ENCODE measurements around the gene HOXB6.

DNA sequence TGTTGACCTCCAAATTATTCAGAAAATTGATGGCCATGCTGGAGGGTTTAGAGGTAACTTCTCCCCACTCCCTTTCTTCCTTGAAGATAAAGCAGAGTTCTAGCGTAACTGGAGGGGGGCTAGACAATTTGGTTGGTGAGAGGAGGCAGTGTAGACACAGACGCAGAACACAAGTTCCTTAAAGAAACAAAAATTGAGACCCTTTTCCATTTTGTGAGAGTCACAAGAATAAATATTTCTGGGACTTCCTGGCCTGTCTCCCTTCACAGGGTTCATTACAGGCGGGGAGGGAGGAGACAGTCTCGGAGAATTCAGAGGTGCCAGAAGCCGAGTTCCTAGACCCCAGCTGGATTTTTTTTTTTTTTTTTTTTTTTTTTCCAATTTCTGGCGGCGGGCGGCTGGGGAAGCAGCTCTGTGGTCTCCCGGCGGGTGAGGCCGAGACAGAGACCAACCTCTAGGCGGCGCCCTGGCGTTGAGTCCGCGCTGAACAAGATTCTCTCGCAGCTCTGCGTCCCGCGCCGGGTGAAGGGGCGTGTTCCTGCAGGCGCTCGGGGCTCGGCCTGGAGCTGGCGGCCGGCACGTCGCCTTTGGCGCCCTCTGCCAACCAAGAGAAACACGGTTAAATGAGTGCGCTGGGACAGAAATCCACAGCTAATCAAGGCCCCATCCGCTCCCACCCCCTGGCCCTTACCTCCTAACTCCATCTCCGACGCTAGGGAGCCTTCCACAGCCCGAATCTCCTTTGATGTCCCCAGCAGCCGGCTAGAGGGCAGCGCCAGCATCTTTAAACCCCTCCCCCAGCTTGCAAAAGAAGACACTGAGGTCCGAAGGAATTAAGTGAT lies 31.6 kb upstream of the HOXB6 start:
- TF ChIP-seq, protein P1, sequence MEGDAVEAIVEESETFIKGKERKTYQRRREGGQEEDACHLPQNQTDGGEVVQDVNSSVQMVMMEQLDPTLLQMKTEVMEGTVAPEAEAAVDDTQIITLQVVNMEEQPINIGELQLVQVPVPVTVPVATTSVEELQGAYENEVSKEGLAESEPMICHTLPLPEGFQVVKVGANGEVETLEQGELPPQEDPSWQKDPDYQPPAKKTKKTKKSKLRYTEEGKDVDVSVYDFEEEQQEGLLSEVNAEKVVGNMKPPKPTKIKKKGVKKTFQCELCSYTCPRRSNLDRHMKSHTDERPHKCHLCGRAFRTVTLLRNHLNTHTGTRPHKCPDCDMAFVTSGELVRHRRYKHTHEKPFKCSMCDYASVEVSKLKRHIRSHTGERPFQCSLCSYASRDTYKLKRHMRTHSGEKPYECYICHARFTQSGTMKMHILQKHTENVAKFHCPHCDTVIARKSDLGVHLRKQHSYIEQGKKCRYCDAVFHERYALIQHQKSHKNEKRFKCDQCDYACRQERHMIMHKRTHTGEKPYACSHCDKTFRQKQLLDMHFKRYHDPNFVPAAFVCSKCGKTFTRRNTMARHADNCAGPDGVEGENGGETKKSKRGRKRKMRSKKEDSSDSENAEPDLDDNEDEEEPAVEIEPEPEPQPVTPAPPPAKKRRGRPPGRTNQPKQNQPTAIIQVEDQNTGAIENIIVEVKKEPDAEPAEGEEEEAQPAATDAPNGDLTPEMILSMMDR (IDR thresholded peaks at IDR 0.05) = peak; percentile 93
- no peak for TF ChIP-seq JUNB (IDR thresholded peaks at IDR 0.05)
- no peak for TF ChIP-seq POLR2A (IDR thresholded peaks at IDR 0.05; ENCODE audit: low read length)
- TF ChIP-seq, protein P2, sequence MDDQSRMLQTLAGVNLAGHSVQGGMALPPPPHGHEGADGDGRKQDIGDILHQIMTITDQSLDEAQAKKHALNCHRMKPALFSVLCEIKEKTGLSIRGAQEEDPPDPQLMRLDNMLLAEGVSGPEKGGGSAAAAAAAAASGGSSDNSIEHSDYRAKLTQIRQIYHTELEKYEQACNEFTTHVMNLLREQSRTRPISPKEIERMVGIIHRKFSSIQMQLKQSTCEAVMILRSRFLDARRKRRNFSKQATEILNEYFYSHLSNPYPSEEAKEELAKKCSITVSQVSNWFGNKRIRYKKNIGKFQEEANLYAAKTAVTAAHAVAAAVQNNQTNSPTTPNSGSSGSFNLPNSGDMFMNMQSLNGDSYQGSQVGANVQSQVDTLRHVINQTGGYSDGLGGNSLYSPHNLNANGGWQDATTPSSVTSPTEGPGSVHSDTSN (IDR thresholded peaks at IDR 0.05) = no peak
- TF ChIP-seq FOSL2 (IDR thresholded peaks at IDR 0.05) = no peak
- no peak for TF ChIP-seq FOSL2 (CRISPR knock-in tag; IDR thresholded peaks at IDR 0.05)
- TF ChIP-seq CBX2 (IDR thresholded peaks at IDR 0.05; ENCODE audit: borderline replicate concordance, low read depth) = no peak
- TF ChIP-seq ESRRA (IDR thresholded peaks at IDR 0.05; ENCODE audit: borderline replicate concordance, low read length) = no peak
- TF ChIP-seq, protein P3, sequence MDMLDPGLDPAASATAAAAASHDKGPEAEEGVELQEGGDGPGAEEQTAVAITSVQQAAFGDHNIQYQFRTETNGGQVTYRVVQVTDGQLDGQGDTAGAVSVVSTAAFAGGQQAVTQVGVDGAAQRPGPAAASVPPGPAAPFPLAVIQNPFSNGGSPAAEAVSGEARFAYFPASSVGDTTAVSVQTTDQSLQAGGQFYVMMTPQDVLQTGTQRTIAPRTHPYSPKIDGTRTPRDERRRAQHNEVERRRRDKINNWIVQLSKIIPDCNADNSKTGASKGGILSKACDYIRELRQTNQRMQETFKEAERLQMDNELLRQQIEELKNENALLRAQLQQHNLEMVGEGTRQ (IDR thresholded peaks at IDR 0.05) = no peak
- TF ChIP-seq NR3C1 (IDR thresholded peaks at IDR 0.05) = no peak
- no peak for TF ChIP-seq EP300 (IDR thresholded peaks at IDR 0.05)
- TF ChIP-seq, protein P4, sequence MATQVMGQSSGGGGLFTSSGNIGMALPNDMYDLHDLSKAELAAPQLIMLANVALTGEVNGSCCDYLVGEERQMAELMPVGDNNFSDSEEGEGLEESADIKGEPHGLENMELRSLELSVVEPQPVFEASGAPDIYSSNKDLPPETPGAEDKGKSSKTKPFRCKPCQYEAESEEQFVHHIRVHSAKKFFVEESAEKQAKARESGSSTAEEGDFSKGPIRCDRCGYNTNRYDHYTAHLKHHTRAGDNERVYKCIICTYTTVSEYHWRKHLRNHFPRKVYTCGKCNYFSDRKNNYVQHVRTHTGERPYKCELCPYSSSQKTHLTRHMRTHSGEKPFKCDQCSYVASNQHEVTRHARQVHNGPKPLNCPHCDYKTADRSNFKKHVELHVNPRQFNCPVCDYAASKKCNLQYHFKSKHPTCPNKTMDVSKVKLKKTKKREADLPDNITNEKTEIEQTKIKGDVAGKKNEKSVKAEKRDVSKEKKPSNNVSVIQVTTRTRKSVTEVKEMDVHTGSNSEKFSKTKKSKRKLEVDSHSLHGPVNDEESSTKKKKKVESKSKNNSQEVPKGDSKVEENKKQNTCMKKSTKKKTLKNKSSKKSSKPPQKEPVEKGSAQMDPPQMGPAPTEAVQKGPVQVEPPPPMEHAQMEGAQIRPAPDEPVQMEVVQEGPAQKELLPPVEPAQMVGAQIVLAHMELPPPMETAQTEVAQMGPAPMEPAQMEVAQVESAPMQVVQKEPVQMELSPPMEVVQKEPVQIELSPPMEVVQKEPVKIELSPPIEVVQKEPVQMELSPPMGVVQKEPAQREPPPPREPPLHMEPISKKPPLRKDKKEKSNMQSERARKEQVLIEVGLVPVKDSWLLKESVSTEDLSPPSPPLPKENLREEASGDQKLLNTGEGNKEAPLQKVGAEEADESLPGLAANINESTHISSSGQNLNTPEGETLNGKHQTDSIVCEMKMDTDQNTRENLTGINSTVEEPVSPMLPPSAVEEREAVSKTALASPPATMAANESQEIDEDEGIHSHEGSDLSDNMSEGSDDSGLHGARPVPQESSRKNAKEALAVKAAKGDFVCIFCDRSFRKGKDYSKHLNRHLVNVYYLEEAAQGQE (IDR thresholded peaks at IDR 0.05) = no peak

Data from A549 (cell line).